ENCODE results near the gene NMNAT1. TPM values are rescaled to one million over a fixed set of nuclear protein-coding genes. Genes with fewer than 3 reads are reported as not detected.

Gene NMNAT1
- total RNA-seq = 1 to 10 TPM; 3.8 to 5.9 (median 4.4) TPM

GRCh38 chr1:9942939-9943788, at the start of gene NMNAT1, which contains the start of gene LZIC:
NMNAT1 (plus strand) TSS chr1:9943475; CDS start chr1:9972074, 28,599 bp downstream.
LZIC (minus strand) TSS chr1:9943391; CDS start chr1:9936619, 6,772 bp downstream.
- Mint-ChIP-seq H3K9me3 (no peaks in the 10 kb centered on the region), H3K4me3 (peak within 1 kb of the TSS; percentile 99), H3K4me1 (ENCODE audit: low read depth) (peaks cover 20% of the 10 kb centered on the region), H3K36me3 (ENCODE audit: insufficient read depth) (peaks cover 15% of the 10 kb centered on the region), H3K27me3 (ENCODE audit: low read depth) (no peaks in the 10 kb centered on the region)
- peak; percentile 98 for ATAC-seq
- DNase-seq = peak; percentile 83

GRCh38 chr1:9894115-9894514, 49.2 kb upstream of the NMNAT1 start:
- no peaks in the 10 kb centered on the region for H3K27me3 Mint-ChIP-seq (ENCODE audit: low read depth)
- ATAC-seq = no peak
- no peak for DNase-seq
- peaks cover 15% of the 10 kb centered on the region for H3K4me1 Mint-ChIP-seq (ENCODE audit: low read depth)
- H3K4me3 Mint-ChIP-seq = no peak overlapping the region
- H3K36me3 Mint-ChIP-seq (ENCODE audit: insufficient read depth) = peaks cover 2% of the 10 kb centered on the region
- H3K9me3 Mint-ChIP-seq = no peaks in the 10 kb centered on the region

- H3K4me1 Mint-ChIP-seq (ENCODE audit: low read depth) = peaks cover 27% of the 10 kb centered on the region
- no peaks in the 10 kb centered on the region for H3K27me3 Mint-ChIP-seq (ENCODE audit: low read depth)
- DNase-seq (no peak), ATAC-seq (no peak)
- no peak overlapping the region for H3K4me3 Mint-ChIP-seq
- H3K36me3 Mint-ChIP-seq (ENCODE audit: insufficient read depth) = no peaks in the 10 kb centered on the region
- H3K9me3 Mint-ChIP-seq = no peaks in the 10 kb centered on the region
Measured at GRCh38 chr1:9900142-9901043, 42.9 kb upstream of the NMNAT1 start.

GRCh38 chr1:9901148-9902059, 41.9 kb upstream of the NMNAT1 start:
- Mint-ChIP-seq H3K4me1 (ENCODE audit: low read depth) (peaks cover 27% of the 10 kb centered on the region), H3K4me3 (no peak overlapping the region), H3K27me3 (ENCODE audit: low read depth) (no peaks in the 10 kb centered on the region), H3K36me3 (ENCODE audit: insufficient read depth) (no peaks in the 10 kb centered on the region), H3K9me3 (no peaks in the 10 kb centered on the region)
- DNase-seq = no peak
- ATAC-seq = no peak

DNA sequence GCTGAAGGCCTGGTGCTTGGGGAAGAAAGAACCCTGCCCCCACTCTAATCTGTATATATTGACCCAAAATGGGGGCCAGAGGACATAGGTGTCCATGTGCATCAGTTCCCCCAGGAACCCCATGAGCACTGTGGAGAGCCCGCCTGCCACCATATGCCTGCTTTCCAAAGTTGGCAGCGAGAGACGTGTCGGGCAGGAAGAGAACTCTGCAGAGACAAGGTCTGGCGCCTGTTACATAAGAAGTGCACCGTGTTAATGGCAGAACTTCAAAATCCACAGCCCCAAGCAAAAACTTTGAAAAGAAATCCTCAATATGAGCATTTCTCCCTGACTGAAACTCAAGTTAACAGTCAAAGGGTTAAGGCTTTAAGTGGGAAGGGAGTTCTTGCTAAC, 41.2 kb upstream of the NMNAT1 start:
- DNase-seq (no peak), ATAC-seq (no peak)
- H3K36me3 Mint-ChIP-seq (ENCODE audit: insufficient read depth) = no peaks in the 10 kb centered on the region
- no peak overlapping the region for H3K4me3 Mint-ChIP-seq
- no peaks in the 10 kb centered on the region for H3K27me3 Mint-ChIP-seq (ENCODE audit: low read depth)
- peaks cover 27% of the 10 kb centered on the region for H3K4me1 Mint-ChIP-seq (ENCODE audit: low read depth)
- no peaks in the 10 kb centered on the region for H3K9me3 Mint-ChIP-seq

DNA sequence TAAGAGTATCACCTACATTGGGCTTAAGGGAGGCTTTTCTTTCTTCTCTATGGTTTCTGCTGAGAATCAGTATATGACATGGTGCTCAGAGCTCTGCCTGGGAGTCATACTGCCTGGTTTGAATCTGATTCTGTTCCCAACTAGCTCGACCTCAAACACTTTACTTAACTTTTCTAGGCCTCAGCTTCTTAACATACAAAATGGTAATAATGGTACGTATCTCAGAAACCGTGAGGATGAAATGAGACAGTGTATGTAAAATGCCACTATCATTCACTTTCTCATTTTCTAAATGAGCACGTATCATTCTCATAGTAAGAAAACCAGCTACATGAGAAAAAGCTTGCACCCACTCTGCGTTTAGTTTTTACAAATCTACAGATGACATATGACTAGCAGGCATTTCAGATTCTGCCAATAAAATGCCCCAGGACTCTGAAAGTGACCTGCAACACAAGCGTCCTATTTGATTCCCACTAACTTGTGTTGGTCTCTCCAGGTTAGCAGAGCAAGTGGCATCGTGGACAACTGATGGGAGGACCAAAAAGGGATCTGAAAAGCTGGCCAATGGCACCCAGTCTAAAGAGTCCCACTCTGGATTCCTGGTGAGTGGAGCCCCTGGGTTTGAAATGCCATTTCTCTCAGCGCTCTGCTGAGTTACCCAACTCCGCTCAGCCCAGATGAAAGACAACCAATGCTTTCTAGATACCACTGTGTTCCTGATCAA, 39.3 kb upstream of the NMNAT1 start:
- ATAC-seq = peak; percentile 90 to 91
- no peak for DNase-seq
- H3K4me1 Mint-ChIP-seq (ENCODE audit: low read depth) = peaks cover 36% of the 10 kb centered on the region
- H3K27me3 Mint-ChIP-seq (ENCODE audit: low read depth) = no peaks in the 10 kb centered on the region
- no peak overlapping the region for H3K4me3 Mint-ChIP-seq
- no peaks in the 10 kb centered on the region for H3K9me3 Mint-ChIP-seq
- no peaks in the 10 kb centered on the region for H3K36me3 Mint-ChIP-seq (ENCODE audit: insufficient read depth)

GRCh38 chr1:9904596-9904995, 38.7 kb upstream of the NMNAT1 start:
- ATAC-seq = no peak
- H3K36me3 Mint-ChIP-seq (ENCODE audit: insufficient read depth) = no peaks in the 10 kb centered on the region
- no peak for DNase-seq
- no peaks in the 10 kb centered on the region for H3K27me3 Mint-ChIP-seq (ENCODE audit: low read depth)
- H3K4me3 Mint-ChIP-seq = no peak overlapping the region
- peaks cover 42% of the 10 kb centered on the region for H3K4me1 Mint-ChIP-seq (ENCODE audit: low read depth)
- H3K9me3 Mint-ChIP-seq = no peaks in the 10 kb centered on the region

GRCh38 chr1:9905010-9905409, 38.3 kb upstream of the NMNAT1 start:
- no peak overlapping the region for H3K4me3 Mint-ChIP-seq
- H3K4me1 Mint-ChIP-seq (ENCODE audit: low read depth) = peaks cover 42% of the 10 kb centered on the region
- DNase-seq (no peak), ATAC-seq (no peak)
- no peaks in the 10 kb centered on the region for H3K27me3 Mint-ChIP-seq (ENCODE audit: low read depth)
- no peaks in the 10 kb centered on the region for H3K9me3 Mint-ChIP-seq
- H3K36me3 Mint-ChIP-seq (ENCODE audit: insufficient read depth) = no peaks in the 10 kb centered on the region

- Mint-ChIP-seq H3K27me3 (ENCODE audit: low read depth) (no peaks in the 10 kb centered on the region), H3K4me1 (ENCODE audit: low read depth) (peaks cover 39% of the 10 kb centered on the region), H3K36me3 (ENCODE audit: insufficient read depth) (no peaks in the 10 kb centered on the region), H3K4me3 (no peak overlapping the region), H3K9me3 (no peaks in the 10 kb centered on the region)
- ATAC-seq = no peak
- DNase-seq = no peak
Measured at GRCh38 chr1:9906466-9906865, 36.8 kb upstream of the NMNAT1 start.

DNA sequence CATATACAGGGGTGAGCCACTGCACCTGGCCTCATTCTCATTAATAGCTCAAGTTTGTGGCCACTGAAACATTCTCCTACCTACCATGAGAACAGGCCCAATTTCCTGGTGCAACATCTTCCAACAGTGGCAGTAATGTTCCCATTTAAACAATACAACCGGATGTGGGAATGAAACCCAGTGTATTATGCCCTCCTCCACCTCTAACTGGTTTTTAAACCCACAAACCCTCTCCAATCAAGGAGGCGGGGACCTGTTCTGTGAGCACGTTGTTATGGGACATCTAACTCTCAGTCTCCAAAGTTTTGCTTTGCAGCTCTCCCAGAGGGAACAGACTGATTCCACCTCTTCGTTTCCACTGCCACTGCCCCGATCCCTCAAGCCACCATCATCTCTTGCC, 35.8 kb upstream of the NMNAT1 start:
- H3K4me1 Mint-ChIP-seq (ENCODE audit: low read depth) = peaks cover 44% of the 10 kb centered on the region
- ATAC-seq (no peak), DNase-seq (no peak)
- H3K27me3 Mint-ChIP-seq (ENCODE audit: low read depth) = no peaks in the 10 kb centered on the region
- H3K4me3 Mint-ChIP-seq = no peak overlapping the region
- no peaks in the 10 kb centered on the region for H3K36me3 Mint-ChIP-seq (ENCODE audit: insufficient read depth)
- no peaks in the 10 kb centered on the region for H3K9me3 Mint-ChIP-seq

DNA sequence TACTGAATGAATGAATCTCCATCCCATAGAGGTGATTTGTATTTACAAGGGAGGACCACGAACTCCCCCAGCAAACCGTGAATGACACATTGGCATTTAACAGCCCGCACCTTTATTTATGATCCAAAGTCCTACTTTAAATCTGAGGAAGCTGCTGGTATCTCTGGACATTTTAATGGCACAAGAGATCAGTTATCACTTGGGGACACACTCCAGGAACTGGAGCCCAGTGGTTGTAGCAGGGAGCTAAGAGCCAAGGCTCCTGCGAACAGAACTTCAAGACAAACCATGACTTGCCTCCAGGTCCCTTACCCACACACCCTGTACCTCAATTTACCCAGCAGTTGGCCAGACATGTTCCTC, 34.4 kb upstream of the NMNAT1 start:
- ATAC-seq = no peak
- H3K4me3 Mint-ChIP-seq = peak overlapping the region; percentile 89
- no peak for DNase-seq
- peaks cover 41% of the 10 kb centered on the region for H3K4me1 Mint-ChIP-seq (ENCODE audit: low read depth)
- no peaks in the 10 kb centered on the region for H3K9me3 Mint-ChIP-seq
- no peaks in the 10 kb centered on the region for H3K27me3 Mint-ChIP-seq (ENCODE audit: low read depth)
- no peaks in the 10 kb centered on the region for H3K36me3 Mint-ChIP-seq (ENCODE audit: insufficient read depth)

GRCh38 chr1:9909234-9910046, 33.8 kb upstream of the NMNAT1 start:
- Mint-ChIP-seq H3K4me3 (peak overlapping the region; percentile 89), H3K27me3 (ENCODE audit: low read depth) (no peaks in the 10 kb centered on the region), H3K4me1 (ENCODE audit: low read depth) (peaks cover 37% of the 10 kb centered on the region), H3K36me3 (ENCODE audit: insufficient read depth) (no peaks in the 10 kb centered on the region), H3K9me3 (no peaks in the 10 kb centered on the region)
- DNase-seq (peak; percentile 13), ATAC-seq (no peak)

DNA sequence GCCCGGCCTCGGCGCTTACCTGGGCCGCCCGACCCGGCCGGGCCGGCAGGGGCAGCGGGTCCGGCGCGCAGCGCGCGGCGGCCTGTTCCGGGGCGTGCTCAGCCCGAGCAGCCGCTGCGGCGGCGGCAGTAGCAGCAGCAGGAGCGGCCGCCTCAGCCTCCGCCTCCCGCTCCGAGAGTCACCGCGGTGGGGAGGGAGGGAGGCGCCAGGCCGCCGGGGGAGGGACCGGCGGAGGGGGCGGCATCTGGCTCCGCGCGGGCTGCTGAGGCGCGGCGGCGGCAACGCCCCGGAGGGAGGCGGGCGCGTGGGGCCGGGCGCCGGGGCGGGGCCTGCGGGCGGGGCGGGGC, 33.2 kb upstream of the NMNAT1 start, which contains the start of gene CTNNBIP1:
TSS of gene CTNNBIP1 (minus strand) at position 194 of the 347 bp plus-strand sequence. CDS start 38,205 bp downstream, outside the sequence.
- Mint-ChIP-seq H3K4me3 (peak within 1 kb of the TSS; percentile 93), H3K27me3 (ENCODE audit: low read depth) (no peaks in the 10 kb centered on the region), H3K4me1 (ENCODE audit: low read depth) (peaks cover 31% of the 10 kb centered on the region), H3K9me3 (no peaks in the 10 kb centered on the region), H3K36me3 (ENCODE audit: insufficient read depth) (no peaks in the 10 kb centered on the region)
- ATAC-seq (peak; percentile 83 to 88), DNase-seq (no peak)
